Bronchial epithelial cell (primary cell): ENCODE results near the gene CLRN3. TPM values are rescaled to one million over a fixed set of nuclear protein-coding genes. Genes with fewer than 3 reads are reported as not detected.

Experiments
- DNase-seq: peaks from one replicate; pipeline ENCODE4 v3.0.0-alpha.2; 2010; ENCODE audit warnings: low read depth
- FAIRE-seq: peaks from 2 replicates; lab custom pipeline; 2011; peaks lifted over from hg19 to GRCh38; lab: Jason Lieb, UNC
- H3K27me3 ChIP-seq: 2 replicates; pipeline ENCODE4 v1.5.1; 2011; ENCODE audit warnings: low read length; ENCODE audit not compliant: control insufficient read depth, insufficient read depth
- H3K36me3 ChIP-seq: 2 replicates; pipeline ENCODE4 v1.5.1; 2011; ENCODE audit warnings: low read length; ENCODE audit not compliant: control insufficient read depth, insufficient read depth
- H3K4me3 ChIP-seq: 2 replicates; pipeline ENCODE4 v1.5.1; 2011; ENCODE audit warnings: mild to moderate bottlenecking, low read depth, low read length, control low read depth
- CTCF ChIP-seq: IDR thresholded peaks from 2 replicates; pipeline ENCODE4 v1.5.1; 2011; ENCODE audit warnings: mild to moderate bottlenecking, moderate library complexity, low read length, control low read depth, inconsistent platforms; ENCODE audit not compliant: insufficient read depth, severe bottlenecking
- total RNA-seq: library from RNA; depleted of rRNA; stranded (reverse); fragments of >200 nt; gene quantifications from 2 replicates; pipeline ENCODE4 v1.2.1, GENCODE V29; 2014

Gene CLRN3
- total RNA-seq, 1 donor from 2014 or later: not detected

DNA sequence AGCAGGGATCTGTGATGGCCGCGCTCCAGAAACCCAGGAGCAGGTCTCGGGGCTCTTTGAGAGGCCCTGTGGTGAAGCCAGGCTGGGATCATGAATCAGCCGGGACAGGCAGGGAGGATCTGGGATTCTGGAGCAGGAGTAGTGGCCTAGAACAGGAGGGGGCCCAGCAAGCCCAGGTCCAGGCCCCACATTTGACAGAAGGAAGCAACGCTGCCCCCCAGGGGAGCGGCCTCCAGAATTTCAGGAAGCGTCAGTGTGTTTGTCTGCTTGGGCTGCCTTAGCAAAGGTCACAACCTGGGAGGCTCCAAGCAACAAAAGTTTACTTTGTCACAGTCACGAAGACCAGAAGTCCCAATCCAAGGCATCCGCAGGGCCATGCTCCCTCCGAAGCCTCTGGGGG lies 36.8 kb downstream of the CLRN3 start:
- TF ChIP-seq CTCF: no peak

DNA sequence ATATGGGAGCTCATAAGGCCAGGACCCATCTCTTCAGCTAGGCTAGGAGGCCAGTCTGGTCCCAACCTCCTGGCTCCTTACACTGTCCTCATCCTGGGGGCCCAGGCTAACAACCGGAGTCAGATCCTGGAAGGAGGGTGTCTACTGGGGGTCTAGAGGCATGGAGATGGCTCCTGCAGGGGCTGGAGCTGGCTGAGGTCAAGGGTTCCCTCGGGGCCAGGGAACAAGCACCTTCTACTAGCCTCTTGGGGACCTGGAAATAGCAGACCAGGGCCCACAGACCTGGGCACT lies 37.2 kb downstream of the CLRN3 start:
- no peak for TF ChIP-seq CTCF
- no peak for DNase-seq
- no peaks in the 10 kb centered on the region for H3K27me3 ChIP-seq
- no peaks in the 10 kb centered on the region for H3K36me3 ChIP-seq
- no peak overlapping the region for H3K4me3 ChIP-seq
- no peak for FAIRE-seq

More for the DNA sequence above, 36.8 kb downstream of the CLRN3 start:
- Histone ChIP-seq H3K4me3 (no peak overlapping the region), H3K36me3 (no peaks in the 10 kb centered on the region), H3K27me3 (no peaks in the 10 kb centered on the region)
- FAIRE-seq (no peak), DNase-seq (no peak)

- Histone ChIP-seq H3K27me3 (no peaks in the 10 kb centered on the region), H3K36me3 (no peaks in the 10 kb centered on the region), H3K4me3 (no peak overlapping the region)
- no peak for TF ChIP-seq CTCF
- no peak for DNase-seq
- FAIRE-seq: no peak
Measured at GRCh38 chr10:127854769-127855590, 37.8 kb downstream of the CLRN3 start.

- Histone ChIP-seq H3K27me3 (no peaks in the 10 kb centered on the region), H3K4me3 (no peak overlapping the region), H3K36me3 (no peaks in the 10 kb centered on the region)
- DNase-seq: peak; percentile 52
- peak; percentile 93 for TF ChIP-seq CTCF
- FAIRE-seq: no peak
Measured at GRCh38 chr10:127853868-127854768, 38.6 kb downstream of the CLRN3 start.

DNA sequence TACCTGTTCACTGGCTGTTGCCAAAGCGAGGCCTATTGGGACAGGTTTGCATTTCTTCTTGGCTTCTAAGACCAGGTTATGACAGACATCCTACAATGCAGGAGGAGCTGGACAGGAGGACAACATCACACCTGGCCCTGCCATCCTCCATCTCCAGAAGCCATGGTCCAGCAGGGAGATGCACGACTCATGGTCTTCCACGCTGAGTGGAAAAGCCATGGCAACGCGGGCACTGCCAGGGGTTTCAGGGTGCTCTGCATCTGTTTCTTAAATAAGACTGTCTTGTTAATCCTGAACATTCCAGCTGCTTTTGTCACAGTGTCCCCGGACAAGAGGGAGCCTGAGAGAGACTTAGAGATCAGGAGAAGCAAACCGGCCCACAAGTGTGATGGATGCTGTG lies 40.3 kb downstream of the CLRN3 start:
- DNase-seq (no peak), FAIRE-seq (no peak)
- no peak overlapping the region for H3K4me3 ChIP-seq
- no peaks in the 10 kb centered on the region for H3K27me3 ChIP-seq
- no peaks in the 10 kb centered on the region for H3K36me3 ChIP-seq
- no peak for TF ChIP-seq CTCF
